Cardiac muscle cell (in vitro differentiated cells and primary cell): ENCODE data around the gene ARHGDIA. TPM values are rescaled to one million over a fixed set of nuclear protein-coding genes. Genes with fewer than 3 reads are reported as not detected.

Experiments
- DNase-seq, 2 donors: peaks; one replicate each; pipeline versions ENCODE4 v3.0.0 to v3.0.0-alpha.2; 2010 to 2017; ENCODE audit warnings: low read depth in 1 of 2, low spot score in 1 of 2
- H3K27ac ChIP-seq: fragments of 200-600 bp; sonication (generic); 2 replicates; pipeline ENCODE4 v1.5.1; 2016
- H3K27me3 ChIP-seq: fragments of 200-600 bp; sonication (generic); 2 replicates; pipeline ENCODE4 v1.6.0; 2016; ENCODE audit warnings: control low read depth
- H3K36me3 ChIP-seq: fragments of 200-600 bp; sonication (generic); 2 replicates; pipeline ENCODE4 v1.5.1; 2016; ENCODE audit warnings: control low read depth
- H3K4me1 ChIP-seq: fragments of 200-600 bp; sonication (generic); 2 replicates; pipeline ENCODE4 v1.8.1; 2017; ENCODE audit warnings: low read depth, mild to moderate bottlenecking, mixed run types
- H3K4me3 ChIP-seq: fragments of 200-600 bp; sonication (generic); 2 replicates; pipeline ENCODE4 v1.5.1; 2016; ENCODE audit warnings: mild to moderate bottlenecking
- H3K9me3 ChIP-seq: fragments of 200-600 bp; sonication (generic); 2 replicates; pipeline ENCODE4 v1.5.1; 2017; ENCODE audit warnings: low read depth, mild to moderate bottlenecking, control low read depth
- CTCF ChIP-seq: IDR thresholded peaks from 2 replicates; pipeline ENCODE4 v1.5.1; 2012; ENCODE audit warnings: low read depth, mild to moderate bottlenecking, low read length
- polyA plus RNA-seq: library from polyadenylated mRNA; unstranded; fragments of >200 nt; fragmentation: Nextera tagmentation; extraction: Ambion mirVana; gene quantifications from 2 replicates; pipeline ENCODE4 v1.2.1, GENCODE V29; 2016
- total RNA-seq: library from RNA; depleted of rRNA; stranded (reverse); fragments of >200 nt; gene quantifications from 2 replicates; pipeline ENCODE4 v1.2.3, GENCODE V29; 2016

ARHGDIA gene
- total and polyA plus RNA-seq, 2 experiments from 2014 or later: 101 to 163 TPM

- H3K27ac ChIP-seq: peak overlapping the region; percentile 62
- H3K4me1 ChIP-seq: no peaks in the 10 kb centered on the region
These were observed 39.1 kb downstream of the ARHGDIA start for GRCh38 chr17:81831957-81832607.

GRCh38 chr17:81831563-81831956 lies 39.6 kb downstream of the ARHGDIA start:
- Histone ChIP-seq H3K36me3 (no peaks in the 10 kb centered on the region), H3K27ac (no peak overlapping the region), H3K4me3 (no peak overlapping the region), H3K9me3 (no peaks in the 10 kb centered on the region), H3K27me3 (no peaks in the 10 kb centered on the region), H3K4me1 (no peaks in the 10 kb centered on the region)
- DNase-seq: no peak
- no peak for TF ChIP-seq CTCF

More at GRCh38 chr17:81831957-81832607, 39.1 kb downstream of the ARHGDIA start:
- no peaks in the 10 kb centered on the region for H3K36me3 ChIP-seq
- H3K9me3 ChIP-seq: no peaks in the 10 kb centered on the region
- no peak for DNase-seq
- peak overlapping the region; percentile 91 for H3K4me3 ChIP-seq
- TF ChIP-seq CTCF: no peak
- H3K27me3 ChIP-seq: no peaks in the 10 kb centered on the region

GRCh38 chr17:81829858-81830257 lies 41.3 kb downstream of the ARHGDIA start:
- DNase-seq: no peak
- no peak for TF ChIP-seq CTCF
- Histone ChIP-seq H3K4me3 (no peak overlapping the region), H3K9me3 (no peaks in the 10 kb centered on the region), H3K27me3 (no peaks in the 10 kb centered on the region), H3K36me3 (no peaks in the 10 kb centered on the region), H3K4me1 (no peaks in the 10 kb centered on the region), H3K27ac (no peak overlapping the region)

- DNase-seq: no peak
These were observed 42.5 kb downstream of the ARHGDIA start for GRCh38 chr17:81828656-81829055.

GRCh38 chr17:81825841-81826466 lies 45.2 kb downstream of the ARHGDIA start:
- no peak for TF ChIP-seq CTCF
- Histone ChIP-seq H3K27me3 (no peaks in the 10 kb centered on the region), H3K27ac (no peak overlapping the region), H3K4me3 (no peak overlapping the region), H3K4me1 (peaks cover 9% of the 10 kb centered on the region), H3K36me3 (no peaks in the 10 kb centered on the region), H3K9me3 (no peaks in the 10 kb centered on the region)
- DNase-seq: no peak

More at GRCh38 chr17:81828656-81829055, 42.5 kb downstream of the ARHGDIA start:
- no peak overlapping the region for H3K4me3 ChIP-seq
- no peaks in the 10 kb centered on the region for H3K9me3 ChIP-seq
- H3K36me3 ChIP-seq: no peaks in the 10 kb centered on the region
- TF ChIP-seq CTCF: no peak
- H3K27ac ChIP-seq: no peak overlapping the region
- no peaks in the 10 kb centered on the region for H3K4me1 ChIP-seq
- H3K27me3 ChIP-seq: no peaks in the 10 kb centered on the region
